Left forelimb (tissue), 1 donor: ENCODE measurements around the gene SLC24A4.

Experiments used
- DNase-seq: peaks from one replicate; pipeline ENCODE4 v3.0.0-alpha.2; 2018; ENCODE audit warnings: low spot score

The SLC24A4 gene

GRCh38 chr14:92437729-92438285, 114.8 kb downstream of the SLC24A4 start:
- DNase-seq, result no peak

DNA sequence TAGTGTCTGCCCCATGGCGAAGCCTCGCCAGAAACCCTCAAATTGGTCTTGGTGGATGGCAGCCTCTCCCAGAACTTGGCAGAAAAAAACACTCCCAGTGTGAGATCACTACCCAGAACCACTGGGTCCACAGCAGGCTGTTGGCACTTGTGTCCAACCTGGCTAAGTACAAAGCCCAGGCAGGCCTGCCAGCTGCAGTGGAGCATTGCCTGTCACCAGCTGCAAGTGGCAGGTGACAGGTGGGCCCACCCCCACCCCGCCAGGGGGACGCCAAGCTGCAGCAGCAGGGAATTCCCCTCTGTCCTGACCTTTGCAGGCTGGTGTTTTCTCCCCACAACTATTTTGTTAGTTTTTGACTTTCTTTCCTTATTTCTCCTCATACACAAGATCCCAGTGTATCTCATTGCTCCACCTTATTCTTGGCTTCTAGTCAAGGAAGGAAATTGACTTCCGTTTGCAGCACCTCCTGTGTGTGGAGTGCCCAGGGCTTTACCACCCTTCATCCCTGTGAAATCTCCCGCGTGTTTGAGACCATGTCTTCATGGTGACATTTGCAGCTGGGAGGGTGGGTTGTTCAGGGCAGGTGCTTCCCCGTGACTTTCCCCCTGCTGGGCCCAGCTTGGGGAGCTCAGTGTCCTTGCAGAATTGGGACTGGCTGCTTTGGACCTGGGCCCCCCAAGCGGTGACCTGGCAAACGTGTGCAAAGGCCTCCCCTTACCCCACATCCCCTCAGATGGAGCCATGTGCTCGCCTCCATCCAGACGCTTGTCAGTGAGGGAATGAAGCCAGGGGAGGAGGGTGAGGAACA, 116.8 kb downstream of the SLC24A4 start:
- DNase-seq, result no peak

- no peak for DNase-seq
Observed at GRCh38 chr14:92440345-92441003, 117.5 kb downstream of the SLC24A4 start.

DNA sequence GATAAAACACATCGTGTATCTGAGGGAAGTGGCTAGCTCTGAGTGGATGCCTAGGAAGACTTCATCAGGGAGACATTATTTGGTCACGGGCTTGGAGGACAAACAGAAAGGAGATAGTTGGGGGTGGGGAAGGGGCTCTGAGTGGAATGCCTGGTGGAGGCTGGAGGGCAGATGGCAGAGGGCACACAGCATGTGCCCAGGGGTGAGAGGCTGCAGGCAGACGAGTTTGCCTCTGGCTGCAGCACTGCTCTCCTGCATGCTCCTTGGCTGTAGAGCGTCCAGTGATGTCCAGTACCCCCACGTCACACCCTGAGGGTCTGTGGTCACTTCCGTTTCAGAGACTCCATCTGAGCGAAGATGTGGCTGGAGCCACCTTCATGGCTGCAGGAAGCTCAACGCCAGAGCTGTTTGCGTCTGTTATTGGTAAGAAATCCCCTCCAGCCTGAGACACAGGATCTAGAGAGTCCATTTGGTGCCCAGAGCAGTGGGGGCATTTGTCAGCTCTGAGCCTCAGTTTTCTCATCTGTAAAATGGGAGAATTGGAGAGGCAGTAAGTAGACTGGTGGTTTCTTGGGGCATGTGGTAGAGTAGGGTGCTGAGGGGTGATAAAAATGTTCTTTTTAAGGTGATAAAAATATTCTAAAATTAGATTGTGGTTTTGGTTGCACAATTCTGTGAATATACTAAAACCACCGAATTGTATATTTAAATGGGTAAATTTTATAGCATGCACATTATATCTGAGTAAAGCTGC, 119.0 kb downstream of the SLC24A4 start:
- no peak for DNase-seq

- DNase-seq, result no peak
Observed at GRCh38 chr14:92443167-92443566, 120.2 kb downstream of the SLC24A4 start.

- DNase-seq, result no peak
Observed at GRCh38 chr14:92443741-92444140, 120.8 kb downstream of the SLC24A4 start.

- DNase-seq, result no peak
Observed at GRCh38 chr14:92446771-92447170, 123.8 kb downstream of the SLC24A4 start.

DNA sequence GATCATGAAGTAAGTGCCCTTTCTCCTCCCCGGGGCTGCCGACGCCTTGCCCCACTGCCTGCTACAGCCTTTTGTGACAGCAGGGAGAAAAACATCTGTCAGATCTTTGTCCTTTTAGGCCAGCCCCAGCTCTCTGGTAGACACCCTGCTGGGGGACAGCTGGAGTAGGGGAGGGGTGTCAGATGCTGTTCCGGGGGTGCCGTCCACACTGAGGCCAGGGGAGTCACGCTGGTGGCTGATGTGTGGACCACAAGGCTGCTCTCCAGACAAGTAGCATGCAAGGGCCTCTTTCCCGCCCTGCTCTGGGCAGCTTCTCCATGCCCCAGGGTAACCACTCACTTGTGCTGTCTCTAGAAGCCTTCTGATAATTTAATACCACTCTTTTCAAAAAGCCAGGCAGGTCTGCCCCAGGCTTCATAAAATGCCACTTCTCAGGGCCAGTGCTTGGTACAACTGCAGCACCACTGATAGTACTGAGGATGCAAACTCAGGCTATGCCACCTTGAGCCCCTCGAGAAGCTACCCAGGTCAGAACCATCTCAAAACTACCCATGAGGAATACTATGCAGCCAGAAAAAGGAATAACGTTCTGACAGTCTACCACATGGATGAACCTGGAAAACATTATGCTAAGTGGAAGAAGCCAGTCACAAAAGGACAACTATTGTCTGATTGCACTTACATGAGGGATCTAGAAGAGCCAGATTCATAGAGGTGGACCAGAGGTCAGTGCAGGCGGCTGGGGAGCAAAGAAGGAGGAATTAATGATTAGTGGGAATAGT, 124.6 kb downstream of the SLC24A4 start:
- no peak for DNase-seq

DNA sequence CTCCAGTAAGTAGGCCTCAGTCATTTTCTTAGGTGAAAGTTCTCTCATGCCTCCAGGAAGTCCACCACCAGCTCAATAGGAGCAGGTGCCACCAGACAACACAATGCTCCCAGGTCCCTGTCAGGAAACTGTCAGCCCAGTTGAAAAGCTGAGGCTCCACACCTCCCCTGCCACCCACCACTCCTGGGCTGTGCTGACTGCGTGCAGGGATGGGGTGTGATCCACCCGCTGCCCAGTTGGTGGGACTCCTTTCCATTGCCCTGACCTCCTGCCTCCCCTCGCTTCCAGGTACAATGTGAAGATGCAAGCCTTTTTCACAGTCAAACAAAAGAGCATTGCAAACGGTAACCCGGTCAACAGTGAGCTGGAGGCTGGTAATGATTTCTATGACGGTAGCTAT, 125.8 kb downstream of the SLC24A4 start:
- no peak for DNase-seq

GRCh38 chr14:92449404-92450181, 126.6 kb downstream of the SLC24A4 start:
- no peak for DNase-seq

- no peak for DNase-seq
Observed at GRCh38 chr14:92450351-92451070, 127.5 kb downstream of the SLC24A4 start.

GRCh38 chr14:92451245-92451644, 128.3 kb downstream of the SLC24A4 start:
- DNase-seq, result no peak

- DNase-seq, result no peak
Observed at GRCh38 chr14:92451755-92452154, 128.8 kb downstream of the SLC24A4 start.

DNA sequence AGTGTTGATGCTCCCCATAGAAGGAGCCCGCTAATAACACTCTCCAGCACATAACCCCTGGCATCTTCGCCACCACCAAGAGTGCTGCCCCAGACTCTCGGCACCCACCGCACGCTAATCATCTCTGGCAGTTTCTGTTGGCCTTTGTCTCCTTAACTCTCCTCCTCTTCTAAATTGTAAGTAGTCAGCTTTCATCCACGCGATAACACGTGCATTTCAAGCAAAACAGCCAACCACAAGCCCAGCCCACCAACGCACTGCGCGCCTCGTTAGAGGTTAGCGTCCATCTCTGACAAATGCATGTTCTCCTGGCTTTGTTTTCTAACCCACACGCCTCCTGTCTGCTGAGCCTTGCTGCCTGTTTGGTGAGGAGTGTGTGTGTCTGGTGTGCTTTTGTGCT, 129.5 kb downstream of the SLC24A4 start:
- no peak for DNase-seq

- DNase-seq, result no peak
Observed at GRCh38 chr14:92453691-92454090, 130.7 kb downstream of the SLC24A4 start.

DNA sequence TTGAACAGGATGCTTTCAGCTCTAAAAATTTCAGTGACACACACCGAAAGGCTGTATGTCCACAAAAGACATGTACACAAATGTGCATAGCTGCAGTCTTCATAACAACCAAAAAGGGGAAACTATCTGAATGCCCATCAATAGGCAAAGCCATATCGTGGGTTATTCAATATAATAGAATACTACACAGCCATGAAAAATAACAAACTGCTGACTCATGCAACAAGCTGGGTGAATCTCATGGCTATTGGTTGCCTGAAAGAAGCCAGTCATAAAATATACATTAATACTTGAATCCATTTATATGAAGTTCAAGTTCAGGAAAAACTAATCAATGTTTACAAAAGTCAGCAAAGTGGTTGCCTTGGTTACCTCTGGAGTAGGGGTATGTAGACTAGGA, 132.3 kb downstream of the SLC24A4 start:
- DNase-seq, result no peak

GRCh38 chr14:92456215-92457015, 133.4 kb downstream of the SLC24A4 start:
- DNase-seq, result no peak

DNA sequence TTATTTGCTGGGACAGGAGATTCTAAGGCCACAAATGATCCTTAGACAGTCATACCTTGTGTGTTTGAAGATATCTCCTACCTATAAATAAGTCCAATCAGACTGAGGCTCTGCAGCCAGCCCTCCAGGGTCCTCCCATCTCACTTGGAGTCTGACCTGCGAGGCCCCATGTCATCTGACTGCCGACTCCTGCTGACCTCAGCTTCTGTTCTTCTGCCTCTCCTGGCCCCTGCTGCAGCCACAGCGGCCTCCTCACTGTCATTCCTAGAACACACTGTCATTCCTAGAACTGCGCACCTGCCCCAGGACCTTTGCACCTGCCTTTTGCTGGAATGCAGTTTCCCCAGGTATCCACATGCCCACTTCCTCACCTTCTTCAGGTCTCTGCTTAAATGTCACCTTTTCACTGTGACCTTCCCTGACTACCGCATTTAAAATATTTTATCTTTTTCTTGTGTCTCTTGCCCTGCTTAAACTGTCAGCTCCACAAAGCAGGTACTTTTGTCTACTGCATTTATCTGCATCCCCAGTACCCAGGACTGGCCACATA, 134.1 kb downstream of the SLC24A4 start:
- DNase-seq, result no peak
